Right lobe of liver (tissue), 4 donors: Measurements from ENCODE around the gene MYH13.
"Not testable (repeated sequence)": the region's sequence is repeated elsewhere in the genome, so short reads cannot be mapped to it uniquely, and the experiment has no call there.

Experiments used
- POLR2A ChIP-seq: fragments of 450-650 bp; IDR thresholded peaks from one replicate; pipeline ENCODE4 v1.6.1; 2017; ENCODE audit warnings: antibody characterized with exemption, mild to moderate bottlenecking
- TF ChIP-seq, protein P1 (sequence below), 4 donors: fragments of 200-600 bp in 3 of 4; fragments of 450-650 bp in 1 of 4; IDR thresholded peaks; one replicate each; pipeline versions ENCODE4 v1.5.1 to v1.8.0; 2016 to 2022; ENCODE audit warnings: antibody characterized with exemption in 4 of 4, mild to moderate bottlenecking in 2 of 4
- donor health status: DM: no; HTN: no; CAD: no.
- donor health status: DM: no; HTN: no; CAD: no.
- donor health status: DM: no; HTN: yes; CAD: no.

GRCh38 chr17:10291576-10291975 is 81.2 kb downstream of the MYH13 start:
- TF ChIP-seq, protein P1, sequence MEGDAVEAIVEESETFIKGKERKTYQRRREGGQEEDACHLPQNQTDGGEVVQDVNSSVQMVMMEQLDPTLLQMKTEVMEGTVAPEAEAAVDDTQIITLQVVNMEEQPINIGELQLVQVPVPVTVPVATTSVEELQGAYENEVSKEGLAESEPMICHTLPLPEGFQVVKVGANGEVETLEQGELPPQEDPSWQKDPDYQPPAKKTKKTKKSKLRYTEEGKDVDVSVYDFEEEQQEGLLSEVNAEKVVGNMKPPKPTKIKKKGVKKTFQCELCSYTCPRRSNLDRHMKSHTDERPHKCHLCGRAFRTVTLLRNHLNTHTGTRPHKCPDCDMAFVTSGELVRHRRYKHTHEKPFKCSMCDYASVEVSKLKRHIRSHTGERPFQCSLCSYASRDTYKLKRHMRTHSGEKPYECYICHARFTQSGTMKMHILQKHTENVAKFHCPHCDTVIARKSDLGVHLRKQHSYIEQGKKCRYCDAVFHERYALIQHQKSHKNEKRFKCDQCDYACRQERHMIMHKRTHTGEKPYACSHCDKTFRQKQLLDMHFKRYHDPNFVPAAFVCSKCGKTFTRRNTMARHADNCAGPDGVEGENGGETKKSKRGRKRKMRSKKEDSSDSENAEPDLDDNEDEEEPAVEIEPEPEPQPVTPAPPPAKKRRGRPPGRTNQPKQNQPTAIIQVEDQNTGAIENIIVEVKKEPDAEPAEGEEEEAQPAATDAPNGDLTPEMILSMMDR (IDR thresholded peaks at IDR 0.05), result not testable (repeated sequence)
- TF ChIP-seq POLR2A, result not testable (repeated sequence)
